Subcutaneous abdominal adipose tissue (tissue), 5 donors: ENCODE results near the gene TCF12.
"Not testable (repeated sequence)": the region's sequence is repeated elsewhere in the genome, so short reads cannot be mapped to it uniquely, and the experiment has no call there.

Experiments
- H3K27ac ChIP-seq: one replicate; pipeline ENCODE4 v1.7.0; 2013; ENCODE audit warnings: low read depth, mild to moderate bottlenecking, inconsistent platforms, low read length, moderate library complexity
- H3K27me3 ChIP-seq, 5 donors: one replicate each; pipeline ENCODE4 v1.7.0; 2013; ENCODE audit warnings: low read length in 5 of 5, inconsistent platforms in 1 of 5; ENCODE audit not compliant: control insufficient read depth in 5 of 5, insufficient read depth in 4 of 5
- H3K36me3 ChIP-seq, 5 donors: one replicate each; pipeline ENCODE4 v1.7.0; 2013; ENCODE audit warnings: low read length in 5 of 5; ENCODE audit not compliant: control insufficient read depth in 5 of 5, insufficient read depth in 5 of 5
- H3K4me1 ChIP-seq, 5 donors: one replicate each; pipeline ENCODE4 v1.7.0; 2013; ENCODE audit warnings: low read length in 5 of 5, mild to moderate bottlenecking in 3 of 5, moderate library complexity in 1 of 5; ENCODE audit not compliant: control insufficient read depth in 5 of 5, insufficient read depth in 5 of 5
- H3K4me3 ChIP-seq, 5 donors: one replicate each; pipeline ENCODE4 v1.7.0; 2013; ENCODE audit warnings: low read length in 5 of 5, low read depth in 1 of 5
- H3K9ac ChIP-seq, 5 donors: one replicate each; pipeline ENCODE4 v1.7.0; 2013; ENCODE audit warnings: low read length in 5 of 5, mild to moderate bottlenecking in 4 of 5, moderate library complexity in 3 of 5
- H3K9me3 ChIP-seq, 5 donors: one replicate each; pipeline ENCODE4 v1.7.0; 2013; ENCODE audit warnings: low read length in 5 of 5; ENCODE audit not compliant: control insufficient read depth in 5 of 5
- donor health status: healthy.
- donor health status: healthy.
- donor health status: healthy.
- donor health status: healthy.
- donor health status: healthy.

TCF12 gene

GRCh38 chr15:57003418-57003817 is 85.0 kb downstream of the TCF12 start:
- Histone ChIP-seq H3K9ac (no peak overlapping the region), H3K27me3 (no peaks in the 10 kb centered on the region), H3K4me1 (peaks cover 0 to 3% (median 0%) of the 10 kb centered on the region in 5 donors), H3K9me3 (no peaks in the 10 kb centered on the region), H3K4me3 (no peak overlapping the region), H3K36me3 (no peaks in the 10 kb centered on the region), H3K27ac (no peak overlapping the region)

- H3K27ac ChIP-seq, result no peak overlapping the region
- no peaks in the 10 kb centered on the region for H3K27me3 ChIP-seq
- H3K36me3 ChIP-seq, result no peaks in the 10 kb centered on the region
- H3K4me3 ChIP-seq, result no peak overlapping the region
- no peaks in the 10 kb centered on the region for H3K9me3 ChIP-seq
- no peak overlapping the region for H3K9ac ChIP-seq
- peaks cover 0 to 3% (median 0%) of the 10 kb centered on the region in 5 donors for H3K4me1 ChIP-seq
These were observed 86.8 kb downstream of the TCF12 start for GRCh38 chr15:57005244-57005643.

GRCh38 chr15:57007797-57008196 is 89.4 kb downstream of the TCF12 start:
- not testable (repeated sequence) for H3K4me1 ChIP-seq, H3K27ac ChIP-seq, H3K9ac ChIP-seq, H3K9me3 ChIP-seq, H3K27me3 ChIP-seq, H3K4me3 ChIP-seq, H3K36me3 ChIP-seq

- H3K27me3 ChIP-seq, result no peaks in the 10 kb centered on the region
- H3K36me3 ChIP-seq, result no peaks in the 10 kb centered on the region
- no peak overlapping the region for H3K4me3 ChIP-seq
- peaks cover 0 to 3% (median 0%) of the 10 kb centered on the region in 5 donors for H3K4me1 ChIP-seq
- H3K9ac ChIP-seq, result no peak overlapping the region
- no peak overlapping the region for H3K27ac ChIP-seq
- no peaks in the 10 kb centered on the region for H3K9me3 ChIP-seq
These were observed 92.3 kb downstream of the TCF12 start for GRCh38 chr15:57010724-57011123.

GRCh38 chr15:57012556-57012955 is 94.1 kb downstream of the TCF12 start:
- Histone ChIP-seq H3K27ac (no peak overlapping the region), H3K9me3 (no peaks in the 10 kb centered on the region), H3K4me3 (no peak overlapping the region), H3K4me1 (peaks cover 0 to 3% (median 0%) of the 10 kb centered on the region in 5 donors), H3K9ac (no peak overlapping the region), H3K36me3 (no peaks in the 10 kb centered on the region), H3K27me3 (no peaks in the 10 kb centered on the region)

- H3K9me3 ChIP-seq, H3K4me1 ChIP-seq, H3K4me3 ChIP-seq: not testable (repeated sequence)
These were observed 96.5 kb downstream of the TCF12 start for GRCh38 chr15:57014896-57015295.

GRCh38 chr15:57015360-57015759 is 96.9 kb downstream of the TCF12 start:
- Histone ChIP-seq H3K27ac (no peak overlapping the region), H3K36me3 (no peaks in the 10 kb centered on the region), H3K4me3 (no peak overlapping the region), H3K9ac (no peak overlapping the region), H3K4me1 (peaks cover 0 to 12% (median 5%) of the 10 kb centered on the region in 5 donors), H3K27me3 (no peaks in the 10 kb centered on the region), H3K9me3 (no peaks in the 10 kb centered on the region)

More at GRCh38 chr15:57014896-57015295, 96.5 kb downstream of the TCF12 start:
- H3K27me3 ChIP-seq, H3K36me3 ChIP-seq, H3K9ac ChIP-seq, H3K27ac ChIP-seq: not testable (repeated sequence)

GRCh38 chr15:57015897-57016296 is 97.5 kb downstream of the TCF12 start:
- no peaks in the 10 kb centered on the region for H3K36me3 ChIP-seq
- H3K4me3 ChIP-seq, result no peak overlapping the region
- no peak overlapping the region for H3K27ac ChIP-seq
- H3K4me1 ChIP-seq, result peaks cover 0 to 12% (median 5%) of the 10 kb centered on the region in 5 donors
- no peaks in the 10 kb centered on the region for H3K9me3 ChIP-seq
- no peak overlapping the region for H3K9ac ChIP-seq
- H3K27me3 ChIP-seq, result no peaks in the 10 kb centered on the region

- H3K27me3 ChIP-seq, result no peaks in the 10 kb centered on the region
- H3K9ac ChIP-seq, result no peak overlapping the region
- H3K27ac ChIP-seq, result no peak overlapping the region
- H3K36me3 ChIP-seq, result no peaks in the 10 kb centered on the region
- H3K9me3 ChIP-seq, result no peaks in the 10 kb centered on the region
- H3K4me1 ChIP-seq, result peaks cover 0 to 15% (median 9%) of the 10 kb centered on the region in 5 donors
- no peak overlapping the region for H3K4me3 ChIP-seq
These were observed 98.6 kb downstream of the TCF12 start for GRCh38 chr15:57017024-57017423.

GRCh38 chr15:57018151-57018550 is 99.7 kb downstream of the TCF12 start:
- no peak overlapping the region for H3K27ac ChIP-seq
- no peak overlapping the region for H3K9ac ChIP-seq
- no peaks in the 10 kb centered on the region for H3K36me3 ChIP-seq
- peaks cover 0 to 15% (median 9%) of the 10 kb centered on the region in 5 donors for H3K4me1 ChIP-seq
- H3K27me3 ChIP-seq, result no peaks in the 10 kb centered on the region
- no peak overlapping the region for H3K4me3 ChIP-seq
- no peaks in the 10 kb centered on the region for H3K9me3 ChIP-seq
